ENCODE measurements around the gene DIO2.

Gene DIO2

DNA sequence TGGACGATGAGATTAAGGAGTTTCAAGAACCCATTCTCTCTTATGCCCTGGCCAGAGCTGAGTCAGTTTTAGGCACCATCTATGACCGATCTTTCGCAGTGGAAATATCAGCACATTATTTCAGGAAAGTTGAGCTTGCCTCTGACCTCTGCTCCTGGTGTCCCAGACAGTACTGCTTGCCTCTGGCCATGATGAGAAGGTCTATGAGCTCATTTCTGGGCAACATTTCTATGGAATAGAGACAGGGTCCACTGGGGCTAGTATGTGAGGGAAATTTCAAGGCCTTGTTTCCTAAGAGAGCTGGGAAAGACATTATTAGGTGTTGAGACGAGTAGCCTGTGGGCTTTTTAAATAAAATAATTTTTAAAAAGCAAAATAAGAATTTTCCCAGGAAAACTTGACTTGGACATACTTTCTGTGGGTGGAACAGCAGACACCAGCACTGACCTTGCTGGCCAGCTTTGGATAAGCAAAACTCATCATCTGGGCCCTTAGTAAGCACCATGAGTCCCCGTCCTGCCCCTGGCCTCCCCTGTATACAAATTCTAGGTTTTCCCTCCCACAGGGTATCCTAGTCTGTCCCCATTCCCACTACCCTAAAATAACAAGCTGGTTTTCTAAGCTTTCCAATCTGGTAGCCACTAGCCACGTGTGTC, 43.4 kb downstream of the DIO2 start:
- TF ChIP-seq TOX (CRISPR knock-in tag; IDR thresholded peaks at IDR 0.05; ENCODE audit: borderline replicate concordance) (no peak), ZNF565 (CRISPR knock-in tag; conservative IDR thresholded peaks at IDR 0.05; ENCODE audit: low read depth) (no peak), ZNF8 (CRISPR knock-in tag; IDR thresholded peaks at IDR 0.05) (no peak), OSR1 (CRISPR knock-in tag; IDR thresholded peaks at IDR 0.05) (no peak), ISL1 (CRISPR knock-in tag; IDR thresholded peaks at IDR 0.05) (no peak), BACH2 (CRISPR knock-in tag; IDR thresholded peaks at IDR 0.05; ENCODE audit: borderline replicate concordance) (no peak), CSDC2 (CRISPR knock-in tag; IDR thresholded peaks at IDR 0.05) (no peak), SNAI2 (CRISPR knock-in tag; IDR thresholded peaks at IDR 0.05) (no peak)
- ATAC-seq: no peak

DNA sequence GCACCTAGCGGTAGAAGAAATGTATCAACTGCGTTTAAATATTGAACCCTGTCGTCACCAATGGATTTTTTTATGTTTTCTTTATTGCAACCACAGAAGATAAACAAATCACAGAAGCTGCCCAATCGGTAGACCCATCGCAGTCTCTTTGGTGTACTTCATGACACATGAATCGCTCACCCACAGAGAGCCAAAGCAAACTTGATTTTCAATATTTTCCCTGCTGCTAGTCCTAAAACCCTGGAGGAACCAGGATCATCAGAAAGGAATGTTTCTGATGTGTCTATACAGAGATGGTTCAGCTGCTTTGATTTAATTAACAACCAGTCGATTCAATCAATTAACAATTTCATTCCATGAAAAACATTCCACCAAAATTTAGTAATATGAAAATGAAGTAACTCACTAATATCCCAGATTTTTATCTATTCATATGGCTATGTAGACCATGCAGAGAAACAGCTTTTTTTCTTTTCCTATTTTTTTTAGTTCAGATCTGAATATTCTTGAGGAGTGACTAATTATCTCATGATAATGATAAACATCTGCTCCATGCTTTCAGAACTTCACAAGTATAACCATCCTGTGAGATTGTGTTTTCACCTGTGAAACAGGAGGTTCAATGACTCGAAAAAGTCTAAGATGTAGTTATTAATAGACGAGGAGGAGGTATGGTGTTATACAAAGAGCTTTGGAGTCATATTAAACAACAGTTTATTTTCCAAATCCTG, 46.1 kb downstream of the DIO2 start:
- ATAC-seq: no peak
- TF ChIP-seq ARNTL (CRISPR knock-in tag; IDR thresholded peaks at IDR 0.05; ENCODE audit: borderline replicate concordance, low read depth): no peak
- peak; percentile 13; the same call in 1 of the 2 replicates for TF ChIP-seq ISL1 (CRISPR knock-in tag; IDR thresholded peaks at IDR 0.05)
- no peak for TF ChIP-seq ZFP3 (CRISPR knock-in tag; IDR thresholded peaks at IDR 0.05)

DNA sequence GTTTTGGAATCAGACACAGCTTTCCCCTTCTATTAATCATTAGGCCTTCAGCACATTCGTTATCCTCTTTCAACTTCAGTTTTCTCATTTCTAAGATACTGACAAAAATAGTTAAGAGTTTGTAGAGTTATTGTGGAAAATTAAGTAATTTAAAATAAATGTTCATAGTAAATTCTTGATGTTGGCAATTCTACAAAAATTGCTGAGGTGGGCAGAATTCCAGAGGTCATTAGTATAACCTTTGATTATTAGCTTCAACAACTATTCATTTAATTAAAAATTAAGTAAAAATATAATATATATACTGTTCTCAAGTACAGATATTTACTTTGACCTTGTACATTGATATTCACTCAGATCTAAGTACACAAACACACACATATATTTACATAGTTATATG, 58.5 kb downstream of the DIO2 start:
- ATAC-seq: no peak
- TF ChIP-seq CSDC2 (CRISPR knock-in tag; IDR thresholded peaks at IDR 0.05): no peak
- TF ChIP-seq ARNTL (CRISPR knock-in tag; IDR thresholded peaks at IDR 0.05; ENCODE audit: borderline replicate concordance, low read depth): no peak
- TF ChIP-seq ISL1 (CRISPR knock-in tag; IDR thresholded peaks at IDR 0.05): no peak
- TF ChIP-seq ZNF8 (CRISPR knock-in tag; IDR thresholded peaks at IDR 0.05): no peak
- no peak for TF ChIP-seq POU6F1 (CRISPR knock-in tag; IDR thresholded peaks at IDR 0.05; ENCODE audit: borderline replicate concordance, low read depth)
- no peak for TF ChIP-seq BACH2 (CRISPR knock-in tag; IDR thresholded peaks at IDR 0.05; ENCODE audit: borderline replicate concordance)
- TF ChIP-seq RARB (CRISPR knock-in tag; IDR thresholded peaks at IDR 0.05): no peak
- TF ChIP-seq TCF4 (CRISPR knock-in tag; IDR thresholded peaks at IDR 0.05; ENCODE audit: borderline replicate concordance): no peak
- no peak for TF ChIP-seq PPARA (CRISPR knock-in tag; IDR thresholded peaks at IDR 0.05; ENCODE audit: borderline replicate concordance)
- no peak for TF ChIP-seq ZNF565 (CRISPR knock-in tag; conservative IDR thresholded peaks at IDR 0.05; ENCODE audit: low read depth)

- ATAC-seq: no peak
- TF ChIP-seq ESRRG (CRISPR knock-in tag; IDR thresholded peaks at IDR 0.05) (no peak), PPARA (CRISPR knock-in tag; IDR thresholded peaks at IDR 0.05; ENCODE audit: borderline replicate concordance) (no peak), ZNF70 (CRISPR knock-in tag; IDR thresholded peaks at IDR 0.05) (no peak), TCF4 (CRISPR knock-in tag; IDR thresholded peaks at IDR 0.05; ENCODE audit: borderline replicate concordance) (no peak), SNAI2 (CRISPR knock-in tag; IDR thresholded peaks at IDR 0.05) (no peak), OSR1 (CRISPR knock-in tag; IDR thresholded peaks at IDR 0.05) (no peak), CREB5 (CRISPR knock-in tag; IDR thresholded peaks at IDR 0.05; ENCODE audit: low read depth) (no peak), ZNF565 (CRISPR knock-in tag; conservative IDR thresholded peaks at IDR 0.05; ENCODE audit: low read depth) (no peak), ISL1 (CRISPR knock-in tag; IDR thresholded peaks at IDR 0.05) (no peak), CSDC2 (CRISPR knock-in tag; IDR thresholded peaks at IDR 0.05) (no peak), ZC3H10 (CRISPR knock-in tag; IDR thresholded peaks at IDR 0.05) (no peak)
Observed at GRCh38 chr14:80152166-80152565, 59.1 kb downstream of the DIO2 start.

GRCh38 chr14:80150301-80150700, 61.0 kb downstream of the DIO2 start:
- no peak for ATAC-seq
- TF ChIP-seq OSR1 (CRISPR knock-in tag; IDR thresholded peaks at IDR 0.05) (no peak), ZNF70 (CRISPR knock-in tag; IDR thresholded peaks at IDR 0.05) (no peak), GLIS3 (CRISPR knock-in tag; IDR thresholded peaks at IDR 0.05) (no peak), ZC3H10 (CRISPR knock-in tag; IDR thresholded peaks at IDR 0.05) (no peak), TCF4 (CRISPR knock-in tag; IDR thresholded peaks at IDR 0.05; ENCODE audit: borderline replicate concordance) (no peak), ISL1 (CRISPR knock-in tag; IDR thresholded peaks at IDR 0.05) (no peak), CREB5 (CRISPR knock-in tag; IDR thresholded peaks at IDR 0.05; ENCODE audit: low read depth) (no peak), SNAI2 (CRISPR knock-in tag; IDR thresholded peaks at IDR 0.05) (no peak)
- TF ChIP-seq, protein P1, sequence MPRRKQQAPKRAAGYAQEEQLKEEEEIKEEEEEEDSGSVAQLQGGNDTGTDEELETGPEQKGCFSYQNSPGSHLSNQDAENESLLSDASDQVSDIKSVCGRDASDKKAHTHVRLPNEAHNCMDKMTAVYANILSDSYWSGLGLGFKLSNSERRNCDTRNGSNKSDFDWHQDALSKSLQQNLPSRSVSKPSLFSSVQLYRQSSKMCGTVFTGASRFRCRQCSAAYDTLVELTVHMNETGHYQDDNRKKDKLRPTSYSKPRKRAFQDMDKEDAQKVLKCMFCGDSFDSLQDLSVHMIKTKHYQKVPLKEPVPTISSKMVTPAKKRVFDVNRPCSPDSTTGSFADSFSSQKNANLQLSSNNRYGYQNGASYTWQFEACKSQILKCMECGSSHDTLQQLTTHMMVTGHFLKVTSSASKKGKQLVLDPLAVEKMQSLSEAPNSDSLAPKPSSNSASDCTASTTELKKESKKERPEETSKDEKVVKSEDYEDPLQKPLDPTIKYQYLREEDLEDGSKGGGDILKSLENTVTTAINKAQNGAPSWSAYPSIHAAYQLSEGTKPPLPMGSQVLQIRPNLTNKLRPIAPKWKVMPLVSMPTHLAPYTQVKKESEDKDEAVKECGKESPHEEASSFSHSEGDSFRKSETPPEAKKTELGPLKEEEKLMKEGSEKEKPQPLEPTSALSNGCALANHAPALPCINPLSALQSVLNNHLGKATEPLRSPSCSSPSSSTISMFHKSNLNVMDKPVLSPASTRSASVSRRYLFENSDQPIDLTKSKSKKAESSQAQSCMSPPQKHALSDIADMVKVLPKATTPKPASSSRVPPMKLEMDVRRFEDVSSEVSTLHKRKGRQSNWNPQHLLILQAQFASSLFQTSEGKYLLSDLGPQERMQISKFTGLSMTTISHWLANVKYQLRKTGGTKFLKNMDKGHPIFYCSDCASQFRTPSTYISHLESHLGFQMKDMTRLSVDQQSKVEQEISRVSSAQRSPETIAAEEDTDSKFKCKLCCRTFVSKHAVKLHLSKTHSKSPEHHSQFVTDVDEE (CRISPR knock-in tag; IDR thresholded peaks at IDR 0.05): no peak
- TF ChIP-seq, protein P2, sequence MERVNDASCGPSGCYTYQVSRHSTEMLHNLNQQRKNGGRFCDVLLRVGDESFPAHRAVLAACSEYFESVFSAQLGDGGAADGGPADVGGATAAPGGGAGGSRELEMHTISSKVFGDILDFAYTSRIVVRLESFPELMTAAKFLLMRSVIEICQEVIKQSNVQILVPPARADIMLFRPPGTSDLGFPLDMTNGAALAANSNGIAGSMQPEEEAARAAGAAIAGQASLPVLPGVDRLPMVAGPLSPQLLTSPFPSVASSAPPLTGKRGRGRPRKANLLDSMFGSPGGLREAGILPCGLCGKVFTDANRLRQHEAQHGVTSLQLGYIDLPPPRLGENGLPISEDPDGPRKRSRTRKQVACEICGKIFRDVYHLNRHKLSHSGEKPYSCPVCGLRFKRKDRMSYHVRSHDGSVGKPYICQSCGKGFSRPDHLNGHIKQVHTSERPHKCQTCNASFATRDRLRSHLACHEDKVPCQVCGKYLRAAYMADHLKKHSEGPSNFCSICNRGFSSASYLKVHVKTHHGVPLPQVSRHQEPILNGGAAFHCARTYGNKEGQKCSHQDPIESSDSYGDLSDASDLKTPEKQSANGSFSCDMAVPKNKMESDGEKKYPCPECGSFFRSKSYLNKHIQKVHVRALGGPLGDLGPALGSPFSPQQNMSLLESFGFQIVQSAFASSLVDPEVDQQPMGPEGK (CRISPR knock-in tag; IDR thresholded peaks at IDR 0.05; ENCODE audit: borderline replicate concordance): no peak

Measured in SK-N-SH treated with all-trans-retinoic acid at 6 μM for 48 hours (cell line).